Activated T-cell treated with anti-CD3 and anti-CD28 coated beads for 48 hours (primary cell): Measurements from ENCODE around the gene NUDT7.

Source experiments
- DNase-seq: peaks from one replicate; pipeline ENCODE4 v3.0.0-alpha.2; 2020; ENCODE audit warnings: low read depth

Gene NUDT7

DNA sequence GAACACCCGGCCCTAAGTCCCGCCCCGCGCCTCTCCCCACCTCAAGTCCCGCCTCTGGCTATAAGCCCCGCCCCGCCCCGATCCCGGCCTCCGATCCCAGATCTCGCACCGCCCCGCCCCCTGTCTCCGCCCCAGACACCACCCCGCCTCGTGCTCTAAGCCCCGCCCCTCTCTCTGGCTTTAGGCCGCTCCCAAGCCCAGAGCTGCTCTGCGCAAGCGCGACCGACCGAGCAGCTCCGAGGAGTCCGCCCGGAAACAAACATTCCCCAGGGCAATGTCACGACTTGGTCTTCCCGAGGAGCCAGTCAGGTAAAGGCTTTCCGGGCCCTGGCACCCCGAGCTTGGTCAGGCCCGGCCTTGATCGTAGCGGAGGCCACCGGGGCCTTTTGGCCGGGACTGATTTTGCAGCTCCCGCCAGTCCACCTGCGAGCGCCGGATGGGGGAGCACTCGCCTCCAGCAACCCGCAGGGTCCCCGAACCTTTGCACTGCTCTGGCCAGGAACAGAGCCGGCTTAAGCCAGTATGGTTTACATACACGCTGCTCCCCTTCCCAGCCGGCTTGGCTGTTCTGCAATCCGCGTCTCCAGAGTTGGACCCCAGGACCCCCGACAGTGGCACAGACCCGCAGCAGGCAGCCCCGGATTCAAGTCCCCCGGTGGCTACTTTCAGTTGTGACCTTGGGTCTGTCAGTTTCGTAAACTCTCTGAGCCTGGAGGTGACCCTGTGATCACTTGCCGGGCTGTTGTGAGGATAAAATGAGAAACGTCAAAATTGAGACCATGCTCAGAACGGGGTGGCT is at the start of gene NUDT7:
NUDT7 (plus strand) TSS at position 206 of the 799 bp plus-strand sequence; CDS start at position 275, 69 bp downstream.
- DNase-seq = peak; percentile 96

DNA sequence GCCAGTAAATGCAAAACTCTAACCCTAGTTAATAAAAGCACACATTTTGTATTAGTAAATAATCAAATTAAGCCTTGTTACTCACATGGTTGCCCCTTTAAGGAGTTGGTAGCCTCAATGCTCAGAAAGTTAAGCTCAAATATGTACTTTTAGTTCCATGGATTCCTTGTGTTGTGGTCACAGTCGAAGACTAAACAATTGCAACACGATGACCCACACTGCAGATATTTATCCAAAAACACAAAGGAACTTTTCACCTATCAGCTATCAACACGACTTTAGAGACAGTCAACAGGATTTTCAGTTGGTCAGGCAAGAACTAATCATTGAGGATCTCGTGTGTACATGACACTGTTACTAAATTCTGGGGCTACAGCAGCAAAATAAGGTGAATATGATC is 47.4 kb upstream of the NUDT7 start:
- no peak for DNase-seq

DNA sequence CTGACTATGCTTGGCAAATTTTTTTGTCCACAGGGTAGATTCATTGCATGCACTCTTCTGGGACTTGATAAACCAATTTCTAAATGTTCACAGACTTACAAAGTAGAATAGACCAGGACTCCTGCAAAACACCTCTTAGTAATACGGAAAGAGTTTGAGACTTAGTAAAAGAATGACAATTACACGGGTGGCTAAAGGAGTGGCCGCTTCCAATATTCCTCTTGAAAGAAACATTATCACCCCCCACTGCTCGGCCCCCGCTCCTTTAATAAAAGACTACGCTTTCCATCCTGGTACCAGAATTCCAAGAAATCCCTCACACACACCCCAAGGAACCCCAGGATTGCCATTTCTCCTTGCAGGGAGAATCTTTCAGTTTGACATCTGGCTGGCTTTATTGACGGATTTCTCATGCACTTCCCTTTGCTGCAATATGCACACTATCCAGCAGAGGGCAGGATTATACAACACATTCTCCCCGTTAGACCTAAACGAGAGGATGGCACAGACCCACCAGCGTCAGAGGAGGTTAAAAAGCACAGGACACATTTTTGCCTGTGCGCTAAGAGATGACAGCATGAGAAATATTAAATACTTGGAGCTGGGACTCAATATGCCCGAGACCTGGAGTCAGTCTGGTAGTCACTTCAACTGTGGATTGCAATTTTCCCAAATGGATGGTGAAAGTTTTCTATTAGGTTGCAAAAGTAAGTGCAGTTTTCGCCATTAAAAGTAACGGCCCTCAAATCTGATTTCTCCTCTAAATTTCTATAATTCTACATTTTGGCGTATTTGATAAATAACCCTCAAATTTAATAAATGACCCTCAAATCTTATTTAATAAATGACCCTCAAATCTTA is 46.6 kb upstream of the NUDT7 start:
- DNase-seq = peak; percentile 21

DNA sequence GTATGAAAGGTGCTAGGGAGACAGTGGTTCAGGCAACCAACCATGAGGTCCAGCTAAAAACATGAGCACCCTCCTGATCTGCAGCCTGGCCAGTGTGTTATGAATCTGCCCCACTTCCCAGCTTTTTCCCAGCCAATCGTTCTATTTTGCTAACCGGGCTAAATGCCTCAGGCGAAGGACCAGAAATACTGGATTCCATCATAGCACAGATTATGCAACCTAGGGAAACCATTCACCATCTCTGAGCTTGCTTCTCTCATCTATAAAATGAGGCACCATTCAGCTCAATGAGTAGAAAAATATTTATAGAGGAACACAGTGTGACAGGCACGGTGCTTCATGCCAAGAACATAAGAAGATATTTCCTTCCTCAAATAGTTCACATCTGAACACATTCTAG is 45.2 kb upstream of the NUDT7 start:
- DNase-seq = no peak

DNA sequence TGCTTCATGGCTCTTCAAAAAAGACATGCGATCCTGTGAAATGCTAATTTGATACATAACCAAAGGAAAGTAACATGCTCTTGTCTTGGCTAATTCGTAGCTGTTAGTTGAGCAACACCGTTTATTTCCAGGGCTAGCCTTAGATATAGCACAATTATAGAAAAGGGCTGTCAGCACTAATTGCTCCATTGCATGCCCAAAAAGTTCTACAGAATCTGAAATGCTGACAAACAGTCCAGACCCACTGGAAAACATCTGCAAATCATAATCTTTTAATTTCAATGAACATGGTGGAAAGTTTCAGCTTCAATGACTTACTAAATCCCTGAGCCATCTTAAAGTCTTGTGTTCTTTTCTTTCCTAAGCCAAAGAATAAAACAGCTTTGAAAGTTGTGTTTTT is 42.9 kb upstream of the NUDT7 start:
- DNase-seq = no peak

DNA sequence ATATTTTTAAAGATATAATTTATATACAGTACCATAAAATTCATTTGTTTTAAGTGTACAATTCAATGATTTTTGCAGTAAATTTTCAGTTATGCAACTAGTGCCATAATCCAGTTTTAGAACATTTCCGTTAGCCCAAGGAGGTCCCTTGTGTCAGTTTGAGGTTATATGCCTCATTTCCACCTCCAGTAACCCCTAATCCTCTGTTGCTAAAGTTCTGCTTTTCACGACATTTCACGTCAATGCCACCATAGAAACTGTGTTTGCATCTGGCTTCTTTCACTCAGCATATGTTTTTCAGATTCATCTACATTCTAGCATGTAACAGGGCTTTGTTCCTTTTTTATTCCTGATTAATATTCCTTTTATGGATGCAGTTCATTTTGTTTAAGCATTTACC is 42.4 kb upstream of the NUDT7 start:
- no peak for DNase-seq

DNA sequence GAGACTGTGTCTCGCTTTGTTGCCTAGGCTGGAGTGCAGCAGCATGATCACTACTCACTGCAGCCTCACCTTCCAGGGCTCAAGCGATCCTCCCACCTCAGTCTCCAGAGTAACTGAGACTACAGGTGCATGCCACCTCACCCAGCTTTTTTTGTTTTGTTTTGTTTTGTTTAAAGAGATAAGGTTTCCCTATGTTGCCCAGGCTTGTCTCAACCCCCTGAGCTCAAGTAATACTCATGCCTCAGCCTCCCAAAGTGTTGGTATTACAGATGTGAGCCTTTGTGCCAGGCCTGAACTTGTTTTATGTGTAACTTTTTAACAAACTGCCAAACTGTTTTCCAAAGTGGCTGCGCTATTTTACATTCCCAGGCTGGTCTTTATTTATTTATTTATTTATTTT is 41.8 kb upstream of the NUDT7 start:
- DNase-seq = no peak

DNA sequence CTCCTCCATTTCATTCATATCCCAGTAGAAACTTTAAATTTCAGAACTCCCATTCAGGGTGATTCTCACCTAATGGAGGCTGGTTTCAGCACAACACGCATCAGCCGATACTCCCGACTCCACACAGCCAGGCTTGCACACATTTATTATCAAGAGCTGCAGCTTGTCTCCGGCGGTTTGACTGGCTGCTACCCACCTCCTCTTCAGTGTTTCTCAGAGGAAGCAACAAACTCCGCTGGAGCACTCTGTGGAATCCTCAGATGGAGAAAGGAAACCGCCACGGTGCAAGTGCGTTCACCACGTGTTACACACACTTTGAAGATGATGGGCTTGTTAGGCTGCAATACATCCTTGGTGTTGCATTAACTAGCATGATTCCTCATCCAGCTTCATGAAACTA is 39.7 kb upstream of the NUDT7 start:
- no peak for DNase-seq

DNA sequence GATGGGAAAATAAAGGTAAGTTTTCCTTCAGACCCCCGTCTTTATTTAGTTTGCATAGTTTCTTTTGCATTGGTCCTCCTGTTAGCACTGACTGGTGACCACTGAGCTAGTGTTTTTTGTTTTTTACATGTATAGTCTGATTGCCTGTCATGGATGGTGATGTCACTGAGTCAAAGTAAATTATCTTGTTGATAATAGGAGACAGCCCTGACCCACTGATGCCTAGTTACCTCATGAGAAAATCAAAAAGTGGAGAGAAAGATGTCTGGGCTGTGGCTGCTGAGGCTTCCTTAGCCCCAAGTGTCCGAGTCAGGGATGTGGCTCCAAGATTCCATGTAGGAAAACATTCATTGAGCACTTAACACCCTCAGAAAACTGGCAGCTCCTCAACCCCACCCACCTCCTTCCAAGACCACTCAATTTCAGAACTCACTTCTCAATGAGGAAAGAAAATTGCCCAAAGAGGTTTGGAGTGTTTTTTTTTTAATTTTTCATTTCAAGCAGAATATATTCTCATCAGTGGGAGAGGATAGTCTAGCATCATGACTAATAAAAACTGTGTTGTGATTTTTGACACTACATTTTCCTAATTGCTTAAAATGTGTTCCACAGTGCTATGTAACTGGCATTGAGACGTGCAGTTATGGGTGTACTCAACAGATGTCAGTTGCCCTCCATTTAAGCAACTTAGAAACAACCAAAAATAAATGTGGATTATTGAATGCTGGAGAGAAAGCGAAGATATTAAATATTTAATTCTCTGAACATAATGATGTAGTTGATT is 38.7 kb upstream of the NUDT7 start:
- DNase-seq = no peak

DNA sequence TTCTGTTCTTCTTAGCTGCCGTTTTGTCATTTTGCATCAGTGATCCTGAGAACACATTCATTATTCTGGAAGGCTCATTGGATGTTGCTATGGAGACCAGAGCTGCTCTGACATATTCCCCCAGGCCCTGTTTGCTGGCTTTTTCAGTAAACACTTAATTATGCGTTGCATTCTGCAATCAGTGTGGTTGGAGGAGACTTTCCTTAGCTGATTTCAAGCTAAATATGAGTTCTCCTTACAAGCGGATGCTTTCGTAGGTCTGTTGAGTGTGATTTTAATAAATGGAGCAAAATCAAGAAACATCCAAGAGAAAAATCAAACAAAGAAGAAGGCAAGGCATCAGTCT is 38.2 kb upstream of the NUDT7 start:
- no peak for DNase-seq

DNA sequence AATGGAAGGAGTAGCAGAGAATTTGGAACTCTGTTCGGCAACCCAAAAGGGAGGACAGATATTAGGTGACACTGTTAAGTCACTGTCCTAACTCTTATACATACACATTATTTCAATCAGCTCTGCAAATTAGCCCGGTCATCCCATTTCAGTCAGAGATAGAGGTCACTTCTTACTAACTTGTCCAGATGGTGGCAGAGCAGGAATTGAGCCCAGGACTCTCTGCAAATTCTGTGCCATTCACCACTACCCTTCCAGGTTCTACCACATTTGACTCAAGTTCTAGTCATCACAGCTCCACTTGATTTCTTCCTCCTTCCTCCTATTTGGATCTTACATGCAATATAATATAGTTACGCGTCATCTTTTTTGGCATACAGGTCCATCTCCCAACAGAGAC is 35.9 kb upstream of the NUDT7 start:
- DNase-seq = no peak

DNA sequence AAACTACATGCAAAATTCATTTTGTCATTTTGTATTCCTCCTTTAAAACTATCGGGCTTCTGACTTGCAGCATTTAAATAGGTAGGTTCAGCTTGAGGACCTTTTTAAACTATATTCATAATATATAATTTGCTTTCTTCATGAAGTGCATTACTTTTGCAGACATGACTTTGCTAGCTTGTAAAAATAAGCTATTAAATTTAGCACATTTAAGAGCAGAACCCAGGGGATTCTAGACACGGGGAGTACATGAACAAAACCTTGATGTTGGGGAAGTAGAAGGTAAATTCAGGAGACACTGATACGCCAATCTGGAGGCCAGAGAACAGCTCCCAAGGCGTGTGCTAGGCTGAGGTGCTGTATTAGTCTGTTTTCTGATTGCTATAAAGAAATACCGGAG is 32.3 kb upstream of the NUDT7 start:
- DNase-seq = no peak

DNA sequence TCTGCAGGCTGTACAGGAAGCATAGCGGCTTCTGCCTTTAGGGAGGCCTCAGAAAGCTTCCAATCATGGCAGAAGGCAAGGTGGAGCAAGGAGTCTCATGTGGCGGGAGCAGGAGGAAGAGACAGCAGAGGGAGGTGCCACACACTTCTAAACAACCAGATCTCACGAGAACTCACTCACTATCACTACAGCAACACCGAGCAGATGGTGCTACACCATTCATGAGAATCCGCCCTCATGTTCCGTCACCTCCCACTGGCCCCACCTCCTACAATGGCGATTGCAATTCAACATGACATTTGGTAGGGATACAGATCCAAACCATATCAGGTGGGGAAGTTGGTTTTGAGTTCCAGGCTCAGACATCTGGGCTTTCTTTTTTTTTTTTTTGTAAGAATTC is 31.9 kb upstream of the NUDT7 start:
- no peak for DNase-seq

DNA sequence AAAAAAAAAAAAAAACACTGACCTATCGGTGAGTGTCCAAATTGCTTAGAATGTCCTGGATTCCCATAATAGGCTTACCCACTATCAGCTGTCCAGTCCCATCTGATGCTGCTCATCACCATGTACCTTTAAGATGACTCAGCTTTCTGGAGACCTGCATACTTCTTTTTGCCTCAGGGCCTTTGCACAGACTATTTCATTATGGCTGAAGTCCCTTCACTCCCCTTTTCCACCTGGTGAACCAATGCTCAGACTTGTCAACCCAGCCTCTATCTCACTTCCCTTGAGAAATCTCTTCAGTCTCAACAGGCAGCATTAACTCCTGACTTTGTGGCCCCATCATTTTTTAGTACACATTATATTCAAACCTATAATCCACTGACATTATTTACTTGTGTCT is 29.7 kb upstream of the NUDT7 start:
- DNase-seq = no peak

DNA sequence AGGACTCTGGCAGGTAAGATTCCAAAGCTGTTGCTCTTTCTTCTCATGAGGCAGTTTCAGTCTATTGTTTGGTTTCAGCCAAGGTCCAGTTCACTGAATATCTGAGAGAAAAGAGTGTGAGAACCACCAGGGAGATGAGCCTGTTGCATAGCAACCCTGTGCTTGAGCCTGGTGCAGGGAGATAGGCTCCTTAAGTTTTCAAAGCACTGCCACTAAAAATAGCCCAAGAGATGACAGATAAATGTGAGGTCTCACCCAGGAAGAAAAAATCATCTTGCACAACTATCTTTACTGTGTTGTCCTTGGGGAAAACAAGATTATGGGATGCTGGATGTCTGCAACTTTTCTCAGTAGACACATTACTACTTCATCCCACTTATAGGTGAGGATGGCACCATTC is 26.2 kb upstream of the NUDT7 start:
- DNase-seq = no peak

DNA sequence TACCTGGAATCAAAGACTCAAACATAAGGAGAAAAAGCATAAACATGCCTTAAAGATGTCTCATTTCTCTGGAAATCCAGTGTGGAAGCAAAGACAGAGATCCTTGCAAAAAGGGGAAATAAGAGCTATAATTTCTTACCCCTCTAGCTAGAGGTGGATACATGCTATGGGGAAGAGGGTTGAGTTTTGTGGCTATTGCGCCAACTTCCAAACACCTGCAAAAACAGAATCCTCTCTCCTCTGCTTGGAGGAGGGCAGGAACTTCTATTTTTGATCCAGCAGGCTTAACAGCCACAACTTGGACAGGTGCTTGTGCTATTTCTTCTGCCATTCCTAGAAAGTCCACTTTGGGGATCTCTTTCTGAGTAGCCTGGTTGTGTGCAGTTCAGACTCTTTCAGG is 21.5 kb upstream of the NUDT7 start:
- DNase-seq = no peak

DNA sequence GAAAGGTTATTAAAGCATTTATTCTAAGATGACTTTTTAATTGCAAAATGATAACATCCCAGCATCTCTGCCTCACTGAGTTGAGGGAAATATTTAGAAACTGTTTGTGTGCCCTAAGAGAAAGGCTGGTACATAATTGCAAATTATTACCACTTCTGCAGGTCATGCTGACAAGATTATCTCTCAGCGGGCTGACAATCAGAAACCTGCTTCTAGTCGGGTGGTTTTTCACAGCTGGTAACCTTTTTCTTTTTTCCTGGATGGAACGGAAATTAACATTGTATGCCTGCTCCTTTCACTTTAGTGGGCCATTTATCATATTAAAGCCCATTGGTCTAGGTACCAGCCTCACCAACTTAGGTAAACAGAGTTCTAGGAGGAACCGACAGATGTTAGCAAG is 17.0 kb upstream of the NUDT7 start:
- no peak for DNase-seq

DNA sequence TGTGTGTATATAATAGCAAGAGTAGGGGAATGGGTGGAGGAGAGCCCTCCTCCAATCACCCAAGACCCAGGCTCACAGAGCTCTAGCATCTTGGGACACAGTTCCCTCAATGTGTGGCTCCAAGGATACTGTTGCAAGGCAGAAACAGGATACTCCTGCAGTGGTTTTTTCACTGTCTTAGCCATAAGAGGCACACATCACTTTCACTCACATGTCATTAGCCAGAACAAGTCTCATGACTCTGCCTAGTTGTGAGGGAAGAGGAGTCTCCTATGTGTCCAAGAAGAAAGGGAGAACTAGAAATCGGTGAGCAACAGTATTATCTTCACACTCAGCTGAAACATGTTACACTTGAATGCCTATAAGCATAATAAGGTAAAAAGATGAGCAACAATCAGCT is 11.1 kb upstream of the NUDT7 start:
- no peak for DNase-seq

DNA sequence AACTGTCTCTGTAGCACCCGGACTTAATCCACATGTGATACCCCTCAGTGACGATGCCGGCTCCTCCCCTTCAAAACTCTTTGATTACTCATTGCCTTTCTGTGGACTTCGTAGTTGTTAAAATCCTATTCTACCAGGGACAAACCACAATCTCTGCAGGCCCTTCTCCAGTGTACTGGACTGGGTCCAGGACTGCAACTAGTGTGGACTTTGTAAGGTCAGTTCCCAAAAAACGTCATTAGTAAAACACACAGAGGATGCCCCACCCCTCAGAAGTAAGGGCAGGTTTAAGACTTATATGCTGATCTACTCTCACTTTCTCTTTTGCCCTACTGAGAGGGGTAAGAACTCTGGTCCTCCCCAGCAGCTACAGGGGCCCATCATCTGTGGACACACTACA is 10.5 kb upstream of the NUDT7 start:
- DNase-seq = no peak

DNA sequence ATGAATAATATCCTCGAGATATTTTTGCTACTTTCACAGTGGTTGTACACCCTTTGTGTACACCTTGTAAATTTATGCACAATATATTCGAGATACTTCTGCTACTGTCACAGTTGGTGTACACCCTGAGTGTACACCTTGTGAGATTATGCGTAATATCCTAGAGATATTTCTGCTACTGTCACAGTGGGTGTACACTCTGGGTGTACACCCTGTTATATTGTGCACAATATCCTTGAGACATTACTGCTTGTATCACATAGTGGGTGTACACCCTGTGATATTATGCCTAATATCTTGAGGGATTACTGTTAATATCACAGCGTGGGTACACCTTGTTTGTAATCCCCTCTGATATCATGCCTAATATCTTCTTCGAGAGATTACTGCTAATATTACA is 7.2 kb upstream of the NUDT7 start:
- DNase-seq = no peak

DNA sequence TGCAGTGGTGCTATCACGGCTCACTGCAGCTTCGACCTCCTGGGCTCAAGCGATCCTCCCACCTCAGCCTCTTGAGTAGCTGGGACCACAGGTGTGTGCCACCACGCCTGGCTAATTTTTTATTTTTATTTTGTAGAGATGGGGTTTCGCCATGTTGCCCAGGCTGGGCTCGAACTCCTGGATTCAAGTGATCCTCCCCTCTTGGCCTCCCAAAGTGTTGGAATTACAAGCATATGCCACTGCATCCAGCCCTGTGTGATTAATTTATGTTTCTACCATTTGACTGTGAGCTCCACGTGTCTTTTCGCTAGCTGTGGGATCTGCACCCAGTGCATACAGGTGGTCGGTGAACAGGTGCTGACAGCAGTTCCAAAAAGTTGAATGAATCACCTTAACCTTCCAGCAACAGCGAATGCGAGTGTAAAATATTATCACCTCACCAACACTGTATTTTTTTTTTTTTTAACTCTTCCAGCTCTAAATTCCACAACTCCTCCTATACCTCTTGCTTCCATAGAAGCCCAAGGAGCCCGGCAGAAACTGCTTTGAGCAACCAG is 484 bp upstream of the NUDT7 start:
- no peak for DNase-seq

DNA sequence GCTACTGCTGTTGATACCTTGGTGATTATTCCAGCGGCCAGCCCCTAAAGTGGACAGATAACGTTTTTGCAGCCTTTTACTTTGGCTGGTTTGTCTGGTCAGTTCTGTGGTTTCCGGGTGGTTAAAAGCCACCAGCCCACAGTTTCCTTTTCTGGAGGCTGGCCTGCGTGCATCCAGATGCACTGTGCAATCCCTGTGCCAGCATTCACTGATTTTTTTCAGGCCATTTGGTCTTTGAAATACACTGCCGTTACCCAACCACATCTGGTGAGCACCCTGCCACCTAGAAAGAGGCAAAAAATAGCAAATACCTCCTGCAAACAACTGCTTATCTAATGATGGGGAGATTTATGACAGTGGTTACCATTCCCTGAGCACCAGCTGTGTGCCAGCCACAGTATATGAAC is 797 bp downstream of the NUDT7 start:
- DNase-seq = no peak

DNA sequence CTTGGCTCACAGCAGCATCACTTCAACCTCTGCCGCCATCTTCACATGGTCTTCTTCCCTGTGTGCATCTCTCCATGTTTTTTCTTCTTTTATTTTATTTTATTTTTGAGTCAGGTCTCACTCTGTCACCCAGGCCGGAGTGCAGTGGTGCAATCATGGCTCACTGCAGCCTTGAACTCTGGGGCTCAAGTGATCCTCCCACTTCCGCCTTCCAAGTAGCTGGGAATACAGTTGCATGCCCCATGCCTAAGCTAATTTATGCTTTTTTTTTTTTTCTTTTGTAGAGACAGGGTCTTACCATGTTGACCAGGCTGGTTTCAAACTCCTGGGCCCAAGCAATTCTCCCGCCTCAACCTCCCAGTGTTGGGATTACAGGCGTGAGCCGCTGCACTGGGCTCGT is 1.9 kb downstream of the NUDT7 start:
- no peak for DNase-seq
